Measurements from ENCODE around the gene KBTBD3.
A peak's percentile ranks its signal among the peaks of the same experiment; 100 is the strongest.

KBTBD3 gene

GRCh38 chr11:106076919-106077608, at the start of gene KBTBD3:
Gene KBTBD3, minus strand, starts transcription at chr11:106077347. Its CDS starts 18,250 bp downstream, at chr11:106059097.
- H3K27ac Mint-ChIP-seq = peak within 1 kb of the TSS; percentile 98
- H3K9me3 Mint-ChIP-seq = no peaks in the 10 kb centered on the region
- no peaks in the 10 kb centered on the region for H3K27me3 Mint-ChIP-seq
- peaks cover 31% of the 10 kb centered on the region for H3K36me3 Mint-ChIP-seq (ENCODE audit: low read depth)
- peaks cover 58% of the 10 kb centered on the region for H3K4me1 Mint-ChIP-seq (ENCODE audit: low read depth)
- H3K4me3 Mint-ChIP-seq = peak within 1 kb of the TSS; percentile 97

GRCh38 chr11:106121570-106122320, 44.6 kb upstream of the KBTBD3 start:
- no peaks in the 10 kb centered on the region for H3K9me3 Mint-ChIP-seq
- no peak overlapping the region for H3K27ac Mint-ChIP-seq
- no peaks in the 10 kb centered on the region for H3K4me1 Mint-ChIP-seq (ENCODE audit: low read depth)
- H3K27me3 Mint-ChIP-seq = peaks cover 21% of the 10 kb centered on the region
- no peak overlapping the region for H3K4me3 Mint-ChIP-seq
- no peaks in the 10 kb centered on the region for H3K36me3 Mint-ChIP-seq (ENCODE audit: low read depth)

DNA sequence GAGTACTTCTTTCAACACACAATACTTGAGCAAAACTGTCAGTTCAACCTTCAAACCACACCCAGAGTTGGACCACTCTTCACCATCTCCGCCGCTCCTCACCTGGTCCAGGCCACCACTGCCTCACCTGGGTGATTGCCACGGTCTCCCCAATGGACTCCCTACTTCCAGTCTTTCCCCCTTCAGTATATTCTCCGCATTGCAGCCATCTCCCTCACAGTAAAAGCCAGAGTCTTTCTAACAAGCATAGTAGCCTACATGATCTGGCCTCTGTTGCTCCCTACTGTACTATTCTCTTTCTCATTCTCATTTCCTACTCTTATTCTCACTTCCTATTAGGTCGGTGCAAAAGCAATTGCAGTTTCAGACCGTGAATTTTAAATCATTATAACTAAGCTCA, 28.8 kb upstream of the KBTBD3 start:
- peaks cover 4% of the 10 kb centered on the region for H3K27me3 Mint-ChIP-seq
- H3K4me1 Mint-ChIP-seq (ENCODE audit: low read depth) = no peaks in the 10 kb centered on the region
- H3K36me3 Mint-ChIP-seq (ENCODE audit: low read depth) = no peaks in the 10 kb centered on the region
- no peak overlapping the region for H3K4me3 Mint-ChIP-seq
- no peak overlapping the region for H3K27ac Mint-ChIP-seq
- peaks cover 7% of the 10 kb centered on the region for H3K9me3 Mint-ChIP-seq

DNA sequence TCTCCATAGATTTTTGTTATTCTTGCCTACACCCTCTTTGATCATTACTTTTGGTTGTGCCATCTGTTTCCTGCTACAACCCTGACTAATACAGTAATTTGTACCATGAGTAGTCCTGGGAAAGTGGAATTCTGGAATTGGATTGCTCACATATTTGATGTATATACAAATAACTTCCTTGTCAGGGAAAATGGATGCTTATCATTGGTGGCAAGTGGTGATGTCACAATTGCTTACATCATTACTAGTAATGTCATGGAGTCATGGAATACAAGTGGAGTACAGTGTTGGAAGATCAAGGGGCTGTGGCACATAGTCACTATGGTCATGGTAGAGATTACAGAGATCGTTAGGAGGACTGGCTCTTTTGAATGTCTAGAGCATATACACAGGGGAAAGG, 24.7 kb upstream of the KBTBD3 start:
- Mint-ChIP-seq H3K9me3 (peaks cover 3% of the 10 kb centered on the region), H3K27me3 (no peaks in the 10 kb centered on the region), H3K4me1 (ENCODE audit: low read depth) (no peaks in the 10 kb centered on the region), H3K4me3 (no peak overlapping the region), H3K27ac (no peak overlapping the region), H3K36me3 (ENCODE audit: low read depth) (peaks cover 22% of the 10 kb centered on the region)

DNA sequence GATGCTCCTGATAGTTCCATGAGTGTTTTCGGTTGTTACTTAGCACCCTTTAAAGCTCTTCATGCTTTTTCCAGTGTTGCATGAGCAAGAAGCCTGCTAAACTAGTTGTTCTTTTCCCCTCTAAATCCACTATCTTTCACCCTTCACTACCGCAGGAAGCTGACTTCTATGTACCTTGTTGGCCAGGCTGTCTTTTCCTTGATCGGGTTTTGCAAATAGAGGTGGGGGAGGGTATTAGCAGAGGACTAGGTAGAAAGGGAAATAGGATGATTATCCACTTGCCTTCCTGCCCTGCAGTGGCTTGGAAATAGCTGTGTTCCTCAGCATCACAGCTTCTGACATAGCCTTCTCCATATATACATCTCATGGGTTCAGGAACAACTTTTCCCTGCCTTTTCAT, 24.2 kb upstream of the KBTBD3 start:
- H3K9me3 Mint-ChIP-seq = peaks cover 3% of the 10 kb centered on the region
- no peaks in the 10 kb centered on the region for H3K4me1 Mint-ChIP-seq (ENCODE audit: low read depth)
- H3K27ac Mint-ChIP-seq = no peak overlapping the region
- no peaks in the 10 kb centered on the region for H3K27me3 Mint-ChIP-seq
- H3K4me3 Mint-ChIP-seq = no peak overlapping the region
- H3K36me3 Mint-ChIP-seq (ENCODE audit: low read depth) = peaks cover 27% of the 10 kb centered on the region

DNA sequence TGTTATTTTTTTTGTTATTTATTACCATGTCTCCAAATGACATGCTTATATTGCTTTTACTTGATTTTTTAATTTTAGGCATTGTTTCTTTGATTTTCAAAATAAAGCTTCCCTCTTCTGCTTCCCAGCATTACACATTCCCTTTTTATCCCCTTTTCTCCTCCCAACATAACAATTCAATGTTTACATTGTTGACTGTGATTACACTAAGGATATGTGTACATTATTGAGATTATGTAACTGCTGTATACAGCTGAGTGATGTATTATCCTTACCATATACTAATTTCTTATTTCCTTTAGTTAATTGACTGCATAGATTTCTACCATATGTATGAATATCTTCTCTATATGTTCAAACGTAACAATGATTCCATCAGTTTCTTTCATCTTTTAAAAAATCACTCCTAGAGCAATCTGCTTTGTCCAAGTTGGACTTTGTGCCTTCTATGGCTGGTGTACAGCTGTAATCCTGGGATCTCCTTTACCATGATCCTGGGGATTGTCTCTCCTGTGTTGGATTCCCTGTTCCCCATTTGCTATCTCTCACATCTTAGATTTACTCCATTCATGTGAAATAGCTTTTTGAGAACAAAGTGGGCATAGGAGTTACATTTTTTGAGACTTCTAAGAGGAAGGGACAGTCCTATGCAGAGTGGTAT, 21.9 kb upstream of the KBTBD3 start:
- Mint-ChIP-seq H3K4me1 (ENCODE audit: low read depth) (no peaks in the 10 kb centered on the region), H3K9me3 (peaks cover 3% of the 10 kb centered on the region), H3K4me3 (no peak overlapping the region), H3K27me3 (no peaks in the 10 kb centered on the region), H3K27ac (no peak overlapping the region), H3K36me3 (ENCODE audit: low read depth) (peaks cover 42% of the 10 kb centered on the region)

- H3K27ac Mint-ChIP-seq = peak overlapping the region; percentile 38
- peaks cover 35% of the 10 kb centered on the region for H3K4me1 Mint-ChIP-seq (ENCODE audit: low read depth)
- peaks cover 72% of the 10 kb centered on the region for H3K36me3 Mint-ChIP-seq (ENCODE audit: low read depth)
- no peaks in the 10 kb centered on the region for H3K27me3 Mint-ChIP-seq
- H3K4me3 Mint-ChIP-seq = peak overlapping the region; percentile 9
- H3K9me3 Mint-ChIP-seq = no peaks in the 10 kb centered on the region
Observed at GRCh38 chr11:106092446-106092845, 15.3 kb upstream of the KBTBD3 start.

DNA sequence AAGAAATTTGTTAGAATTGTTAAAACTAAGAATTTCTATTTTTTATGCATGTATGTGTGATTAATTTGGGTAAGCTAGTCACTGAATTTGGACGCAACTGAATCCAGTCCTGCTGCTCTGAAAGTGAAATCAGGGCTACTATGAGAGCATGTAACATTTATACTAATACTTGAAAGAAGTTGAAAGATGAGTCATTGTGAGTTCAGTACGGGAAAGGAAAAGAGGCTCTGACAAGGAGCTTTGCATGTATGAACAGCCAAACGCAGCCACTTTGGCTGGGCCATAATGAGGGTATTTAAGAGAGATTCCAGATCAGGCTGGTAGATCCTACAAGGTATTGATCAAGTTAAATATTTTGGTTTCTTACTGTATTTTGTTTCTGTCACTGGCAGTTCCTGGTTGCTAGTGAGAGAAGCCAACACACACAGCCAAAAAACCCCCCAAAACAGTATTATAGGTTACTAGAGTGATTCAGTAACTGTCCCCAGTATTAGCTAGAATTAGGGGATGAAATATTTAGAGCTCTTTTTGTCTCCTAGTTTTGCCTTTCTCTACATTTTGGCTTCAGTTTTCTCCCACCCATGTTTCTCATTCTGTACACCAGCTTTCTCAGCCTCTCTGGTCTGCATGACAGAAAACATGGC, 14.5 kb upstream of the KBTBD3 start:
- no peaks in the 10 kb centered on the region for H3K9me3 Mint-ChIP-seq
- peaks cover 41% of the 10 kb centered on the region for H3K4me1 Mint-ChIP-seq (ENCODE audit: low read depth)
- H3K27me3 Mint-ChIP-seq = no peaks in the 10 kb centered on the region
- H3K4me3 Mint-ChIP-seq = peak overlapping the region; percentile 9
- peak overlapping the region; percentile 75 for H3K27ac Mint-ChIP-seq
- H3K36me3 Mint-ChIP-seq (ENCODE audit: low read depth) = peaks cover 64% of the 10 kb centered on the region

GRCh38 chr11:106088896-106089295, 11.7 kb upstream of the KBTBD3 start:
- Mint-ChIP-seq H3K27ac (no peak overlapping the region), H3K9me3 (no peaks in the 10 kb centered on the region), H3K36me3 (ENCODE audit: low read depth) (peaks cover 66% of the 10 kb centered on the region), H3K4me3 (no peak overlapping the region), H3K27me3 (no peaks in the 10 kb centered on the region), H3K4me1 (ENCODE audit: low read depth) (peaks cover 55% of the 10 kb centered on the region)

- Mint-ChIP-seq H3K4me1 (ENCODE audit: low read depth) (peaks cover 61% of the 10 kb centered on the region), H3K4me3 (no peak overlapping the region), H3K27me3 (no peaks in the 10 kb centered on the region), H3K9me3 (no peaks in the 10 kb centered on the region), H3K36me3 (ENCODE audit: low read depth) (peaks cover 68% of the 10 kb centered on the region), H3K27ac (no peak overlapping the region)
Observed at GRCh38 chr11:106087815-106088435, 10.8 kb upstream of the KBTBD3 start.

DNA sequence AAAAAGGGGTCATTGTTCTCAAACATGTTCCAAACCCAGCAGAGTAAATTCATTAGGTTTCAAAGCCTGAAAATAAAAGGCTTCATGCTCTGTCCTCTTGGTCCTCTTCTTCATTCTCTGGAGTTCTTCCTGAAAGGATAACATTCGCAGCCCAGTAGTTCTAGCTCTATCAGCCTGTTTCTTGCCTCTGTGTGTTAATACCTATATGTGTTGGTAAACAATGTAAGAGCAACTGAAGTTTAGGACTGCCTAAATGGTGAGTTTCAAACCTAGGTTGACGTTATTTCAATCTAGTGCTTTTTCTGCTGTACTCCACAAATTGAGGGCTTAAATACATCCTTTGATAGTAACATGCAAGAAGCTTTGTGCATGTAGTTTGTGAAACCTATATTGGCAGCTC, 9.7 kb upstream of the KBTBD3 start:
- no peaks in the 10 kb centered on the region for H3K27me3 Mint-ChIP-seq
- H3K27ac Mint-ChIP-seq = no peak overlapping the region
- peaks cover 63% of the 10 kb centered on the region for H3K36me3 Mint-ChIP-seq (ENCODE audit: low read depth)
- H3K4me3 Mint-ChIP-seq = no peak overlapping the region
- peaks cover 64% of the 10 kb centered on the region for H3K4me1 Mint-ChIP-seq (ENCODE audit: low read depth)
- no peaks in the 10 kb centered on the region for H3K9me3 Mint-ChIP-seq

DNA sequence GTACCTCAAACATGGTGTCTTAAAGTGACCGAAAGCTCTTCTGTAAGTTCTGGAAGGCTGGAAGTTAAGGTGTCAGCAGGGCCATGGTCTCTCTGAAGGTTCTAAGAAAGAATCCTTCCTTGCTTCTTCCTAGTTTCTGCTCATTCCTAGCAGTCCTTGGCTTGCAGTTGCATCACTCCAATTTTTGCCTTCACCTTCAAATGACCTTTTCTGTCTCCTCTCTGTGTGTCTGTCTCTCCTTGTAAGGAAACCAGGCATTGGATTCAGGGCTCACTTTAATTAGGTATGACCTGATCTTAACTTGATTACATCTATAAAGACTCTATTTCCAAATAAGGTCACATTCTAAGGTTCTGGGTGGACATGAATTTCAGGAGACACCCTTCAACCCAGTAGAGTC, 9.0 kb upstream of the KBTBD3 start:
- Mint-ChIP-seq H3K36me3 (ENCODE audit: low read depth) (peaks cover 62% of the 10 kb centered on the region), H3K9me3 (no peaks in the 10 kb centered on the region), H3K27me3 (no peaks in the 10 kb centered on the region), H3K27ac (no peak overlapping the region), H3K4me1 (ENCODE audit: low read depth) (peaks cover 63% of the 10 kb centered on the region), H3K4me3 (no peak overlapping the region)

- Mint-ChIP-seq H3K4me1 (ENCODE audit: low read depth) (peaks cover 70% of the 10 kb centered on the region), H3K36me3 (ENCODE audit: low read depth) (peaks cover 59% of the 10 kb centered on the region), H3K27me3 (no peaks in the 10 kb centered on the region), H3K9me3 (no peaks in the 10 kb centered on the region), H3K27ac (no peak overlapping the region), H3K4me3 (peak overlapping the region; percentile 12)
Observed at GRCh38 chr11:106082096-106082495, 4.9 kb upstream of the KBTBD3 start.

GRCh38 chr11:106077609-106078455, 685 bp upstream of the KBTBD3 start, which contains the start of gene AASDHPPT:
Gene AASDHPPT, plus strand, starts transcription at chr11:106077662. Its CDS starts 49 bp downstream, at chr11:106077711.
- Mint-ChIP-seq H3K4me3 (peak within 1 kb of the TSS; percentile 97), H3K27me3 (no peaks in the 10 kb centered on the region), H3K4me1 (ENCODE audit: low read depth) (peaks cover 65% of the 10 kb centered on the region), H3K9me3 (no peaks in the 10 kb centered on the region), H3K27ac (peak within 1 kb of the TSS; percentile 98), H3K36me3 (ENCODE audit: low read depth) (peaks cover 34% of the 10 kb centered on the region)

All from stimulated activated naive CD8-positive, alpha-beta T cell treated with anti-CD3 and anti-CD28 coated beads, Interleukin-15, Interleukin-2, amounts not matched to agents 100 ng/mL and 50 ng/mL, for 24 hours (primary cell).